GM18511 (cell line): ENCODE measurements around the gene HTR3C.
"Not testable (repeated sequence)": the region's sequence is repeated elsewhere in the genome, so short reads cannot be mapped to it uniquely, and the experiment has no call there.

ENCODE experiments used
- ATAC-seq: cut with Tn5 transposase; IDR thresholded peaks from one replicate; pipeline ENCODE4 v1.9.1; 2021; ENCODE audit warnings: mild to moderate bottlenecking, moderate library complexity; ENCODE audit not compliant: unreplicated experiment

The HTR3C gene

GRCh38 chr3:184030536-184030935, 22.3 kb upstream of the HTR3C start:
- no peak for ATAC-seq

GRCh38 chr3:184031187-184031792, 21.6 kb upstream of the HTR3C start, which contains the start of gene HTR3D:
HTR3D (plus strand) TSS chr3:184031742; CDS start chr3:184031742, 0 bp downstream.
- no peak for ATAC-seq

- no peak for ATAC-seq
These were observed 15.0 kb upstream of the HTR3C start for GRCh38 chr3:184037816-184038215.

GRCh38 chr3:184038307-184038706, 14.5 kb upstream of the HTR3C start:
- ATAC-seq: not testable (repeated sequence)

GRCh38 chr3:184039414-184039813, 13.4 kb upstream of the HTR3C start:
- ATAC-seq: no peak

GRCh38 chr3:184040010-184040409, 12.8 kb upstream of the HTR3C start:
- ATAC-seq: no peak

- no peak for ATAC-seq
These were observed 10.2 kb upstream of the HTR3C start for GRCh38 chr3:184042617-184043016.

- ATAC-seq: no peak
These were observed 6.9 kb upstream of the HTR3C start for GRCh38 chr3:184045995-184046394.

GRCh38 chr3:184050217-184050847, 2.5 kb upstream of the HTR3C start:
- ATAC-seq: no peak

- no peak for ATAC-seq
These were observed 5.2 kb downstream of the HTR3C start for GRCh38 chr3:184058029-184058428.

- no peak for ATAC-seq
These were observed 6.6 kb downstream of the HTR3C start for GRCh38 chr3:184059424-184059823.

- ATAC-seq: no peak
These were observed 9.8 kb downstream of the HTR3C start for GRCh38 chr3:184062637-184063036.

GRCh38 chr3:184066211-184066610, 13.4 kb downstream of the HTR3C start:
- ATAC-seq: no peak

GRCh38 chr3:184067573-184068055, 14.8 kb downstream of the HTR3C start:
- no peak for ATAC-seq

GRCh38 chr3:184068344-184068743, 15.5 kb downstream of the HTR3C start:
- ATAC-seq: no peak

- not testable (repeated sequence) for ATAC-seq
These were observed 18.3 kb downstream of the HTR3C start for GRCh38 chr3:184071142-184071541.

- no peak for ATAC-seq
These were observed 20.8 kb downstream of the HTR3C start for GRCh38 chr3:184073621-184074020.

GRCh38 chr3:184075901-184076300, 23.1 kb downstream of the HTR3C start:
- ATAC-seq: no peak

GRCh38 chr3:184077881-184078280, 25.0 kb downstream of the HTR3C start:
- ATAC-seq: no peak

- ATAC-seq: no peak
These were observed 26.0 kb downstream of the HTR3C start for GRCh38 chr3:184078851-184079250.

- ATAC-seq: no peak
These were observed 28.4 kb downstream of the HTR3C start for GRCh38 chr3:184081116-184081830.

GRCh38 chr3:184082034-184082433, 29.2 kb downstream of the HTR3C start:
- no peak for ATAC-seq
